NCI-H128 (cell line): ENCODE results near the gene CIITA.

Source experiments
- DNase-seq: peaks from one replicate; lab custom pipeline; 2025; ENCODE audit not compliant: unreplicated experiment; lab: John Stamatoyannopoulos, UW

Gene CIITA

GRCh38 chr16:10978871-10979446 lies 102.0 kb downstream of the CIITA start:
- no peak for DNase-seq

- no peak for DNase-seq
Measured at GRCh38 chr16:10979717-10980601, 103.0 kb downstream of the CIITA start.

- no peak for DNase-seq
Measured at GRCh38 chr16:10980813-10981212, 103.8 kb downstream of the CIITA start.

GRCh38 chr16:10981697-10982216 lies 104.8 kb downstream of the CIITA start:
- no peak for DNase-seq

- no peak for DNase-seq
Measured at GRCh38 chr16:10982465-10983150, 105.6 kb downstream of the CIITA start.

- no peak for DNase-seq
Measured at GRCh38 chr16:10983159-10983558, 106.2 kb downstream of the CIITA start.

- no peak for DNase-seq
Measured at GRCh38 chr16:10984509-10984908, 107.5 kb downstream of the CIITA start.
